ENCODE measurements around the gene PLA2G4B.

Gene PLA2G4B

DNA sequence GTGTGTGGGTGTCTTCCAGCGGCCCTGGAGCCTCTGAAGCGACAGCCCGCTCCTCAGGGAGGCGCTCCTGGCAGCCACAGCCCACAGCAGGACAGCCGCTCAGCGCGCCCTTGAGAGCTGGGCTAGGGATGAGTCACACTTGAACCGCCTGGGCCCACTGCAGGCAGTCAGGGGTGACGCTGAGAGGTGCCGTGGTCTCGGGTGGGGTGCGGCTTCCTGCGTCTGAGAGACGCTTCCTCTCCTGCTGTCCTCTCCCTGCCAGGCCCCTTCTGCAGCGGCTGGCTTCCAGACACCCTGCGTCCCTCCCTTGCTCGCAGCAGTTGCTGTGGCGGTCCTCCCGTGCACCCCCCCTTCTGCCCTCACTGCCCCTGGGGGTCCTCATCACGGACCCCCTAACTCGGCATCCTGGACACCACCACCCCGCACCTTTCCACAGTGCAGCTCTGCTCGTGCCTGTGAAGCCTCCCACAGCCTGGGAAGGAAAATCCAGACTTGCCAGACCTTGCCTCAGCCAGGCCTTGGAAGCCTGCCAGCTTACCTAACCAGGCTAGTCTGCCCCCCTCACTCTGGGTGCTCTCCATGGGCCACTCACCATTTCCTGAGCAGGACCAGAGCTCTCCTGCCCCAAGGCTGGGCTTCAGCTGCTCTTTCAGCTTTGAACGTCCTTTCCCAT lies 56.3 kb downstream of the PLA2G4B start:
- H3K27me3 Mint-ChIP-seq (ENCODE audit: low read depth): no peaks in the 10 kb centered on the region
- peaks cover 28% of the 10 kb centered on the region for H3K4me1 Mint-ChIP-seq (ENCODE audit: low read depth)
- H3K4me3 Mint-ChIP-seq: peak overlapping the region; percentile 56
- H3K36me3 Mint-ChIP-seq (ENCODE audit: low read depth): peaks cover 14% of the 10 kb centered on the region
- H3K9me3 Mint-ChIP-seq: no peaks in the 10 kb centered on the region
- H3K27ac Mint-ChIP-seq: peak overlapping the region; percentile 87

DNA sequence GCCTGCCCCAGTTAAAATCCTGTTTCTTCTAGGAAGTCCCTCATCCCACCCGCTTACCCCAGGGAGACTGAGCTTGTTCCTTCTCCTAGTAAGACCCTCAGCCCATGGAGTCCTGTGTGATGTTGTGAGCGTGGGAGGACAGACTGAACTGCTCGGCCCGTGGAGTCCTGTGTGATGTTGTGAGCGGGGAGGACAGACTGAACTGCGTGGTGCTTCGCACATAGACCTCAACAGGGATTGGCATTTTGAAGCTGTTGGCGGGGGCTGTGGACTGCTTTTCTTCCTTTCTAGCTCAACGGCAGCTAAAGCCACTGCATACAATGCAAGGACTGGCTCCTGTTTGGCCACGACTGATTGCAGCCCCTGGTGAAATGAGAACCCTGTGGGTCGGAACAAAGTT lies 56.8 kb downstream of the PLA2G4B start:
- no peaks in the 10 kb centered on the region for H3K27me3 Mint-ChIP-seq (ENCODE audit: low read depth)
- peaks cover 14% of the 10 kb centered on the region for H3K36me3 Mint-ChIP-seq (ENCODE audit: low read depth)
- H3K27ac Mint-ChIP-seq: peak overlapping the region; percentile 87
- H3K4me1 Mint-ChIP-seq (ENCODE audit: low read depth): peaks cover 28% of the 10 kb centered on the region
- peak overlapping the region; percentile 43 for H3K4me3 Mint-ChIP-seq
- no peaks in the 10 kb centered on the region for H3K9me3 Mint-ChIP-seq

GRCh38 chr15:41895957-41896356 lies 57.3 kb downstream of the PLA2G4B start:
- peaks cover 28% of the 10 kb centered on the region for H3K4me1 Mint-ChIP-seq (ENCODE audit: low read depth)
- H3K9me3 Mint-ChIP-seq: no peaks in the 10 kb centered on the region
- no peaks in the 10 kb centered on the region for H3K27me3 Mint-ChIP-seq (ENCODE audit: low read depth)
- H3K36me3 Mint-ChIP-seq (ENCODE audit: low read depth): peaks cover 16% of the 10 kb centered on the region
- no peak overlapping the region for H3K4me3 Mint-ChIP-seq
- peak overlapping the region; percentile 70 for H3K27ac Mint-ChIP-seq

DNA sequence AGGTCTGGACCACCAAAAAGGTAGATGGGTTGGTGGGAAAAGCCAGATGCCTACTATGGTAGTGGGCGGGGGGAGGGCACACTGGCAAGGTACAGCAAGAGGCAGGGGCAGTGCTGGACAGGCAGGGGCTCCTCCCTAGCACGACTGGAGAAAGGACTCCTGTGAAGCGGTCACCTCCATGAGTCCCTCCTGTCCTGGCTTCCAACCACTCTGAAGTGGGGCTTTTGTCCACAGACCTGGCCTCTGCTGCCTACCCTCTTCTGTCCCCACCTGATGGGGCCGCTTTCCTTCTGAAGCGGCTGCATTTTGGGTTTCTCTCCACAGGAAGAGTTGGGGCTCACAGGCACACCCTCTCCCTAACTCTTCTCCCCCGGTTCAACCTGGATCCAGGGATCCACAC lies 57.9 kb downstream of the PLA2G4B start:
- Mint-ChIP-seq H3K27me3 (ENCODE audit: low read depth) (no peaks in the 10 kb centered on the region), H3K36me3 (ENCODE audit: low read depth) (peaks cover 19% of the 10 kb centered on the region), H3K4me1 (ENCODE audit: low read depth) (peaks cover 29% of the 10 kb centered on the region), H3K27ac (peak overlapping the region; percentile 62), H3K4me3 (no peak overlapping the region), H3K9me3 (no peaks in the 10 kb centered on the region)

DNA sequence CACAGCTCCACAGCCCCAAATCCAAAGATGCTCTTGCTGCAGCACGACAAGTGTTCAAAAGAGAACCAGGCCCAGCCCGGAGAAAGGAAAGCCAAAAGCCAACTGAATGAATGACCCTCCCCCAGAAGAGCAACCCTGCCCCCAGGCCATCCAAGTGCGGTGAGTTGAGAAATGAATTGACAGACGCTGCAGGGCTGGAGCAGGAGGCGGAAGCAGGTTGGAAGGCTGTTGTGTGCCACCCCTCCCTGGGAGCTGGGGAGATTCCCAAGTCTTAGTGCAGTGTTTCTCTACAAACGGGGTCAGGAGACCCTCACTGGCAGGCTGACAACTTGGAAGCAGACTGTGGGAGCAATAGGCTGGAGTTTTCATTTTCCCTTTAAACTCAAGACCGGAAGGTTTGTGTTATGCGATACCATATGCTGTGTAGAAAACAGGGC lies 58.7 kb downstream of the PLA2G4B start:
- Mint-ChIP-seq H3K9me3 (no peaks in the 10 kb centered on the region), H3K4me1 (ENCODE audit: low read depth) (peaks cover 29% of the 10 kb centered on the region), H3K27me3 (ENCODE audit: low read depth) (no peaks in the 10 kb centered on the region), H3K27ac (peak overlapping the region; percentile 68), H3K36me3 (ENCODE audit: low read depth) (peaks cover 25% of the 10 kb centered on the region), H3K4me3 (no peak overlapping the region)
